GM18526 (cell line): ENCODE data around the gene ST6GALNAC5.

Experiments
- POLR2A ChIP-seq: IDR thresholded peaks from 3 replicates; pipeline ENCODE4 v1.6.1; 2011; ENCODE audit not compliant: insufficient read length; ENCODE audit errors: extremely low read depth

The ST6GALNAC5 gene

GRCh38 chr1:77047575-77047974, 180.3 kb downstream of the ST6GALNAC5 start:
- TF ChIP-seq POLR2A, result no peak

GRCh38 chr1:77047978-77048614, 180.8 kb downstream of the ST6GALNAC5 start:
- TF ChIP-seq POLR2A, result no peak

- no peak for TF ChIP-seq POLR2A
Observed at GRCh38 chr1:77048615-77049005, 181.3 kb downstream of the ST6GALNAC5 start.

DNA sequence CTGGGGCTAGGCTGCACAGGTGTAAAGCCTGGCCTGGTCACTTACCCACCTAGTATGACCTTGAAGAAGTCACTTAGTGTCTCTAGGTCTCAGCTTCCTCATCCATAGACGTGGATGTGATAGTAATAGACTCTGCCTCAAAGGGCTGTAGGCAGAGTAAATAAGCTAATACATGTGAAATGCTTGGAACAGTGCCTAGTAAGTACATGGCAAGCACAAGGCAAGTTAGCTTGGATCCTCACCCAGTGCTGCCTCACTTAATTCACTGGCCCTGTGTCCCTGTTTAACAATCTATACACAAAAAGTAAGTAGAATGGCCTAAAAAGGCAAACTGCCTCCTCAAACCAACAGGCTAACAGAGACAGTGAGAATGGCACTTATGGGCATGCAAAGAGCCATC, 184.1 kb downstream of the ST6GALNAC5 start:
- no peak for TF ChIP-seq POLR2A

GRCh38 chr1:77056525-77056924, 189.2 kb downstream of the ST6GALNAC5 start:
- TF ChIP-seq POLR2A, result no peak

- TF ChIP-seq POLR2A, result no peak
Observed at GRCh38 chr1:77057994-77058585, 190.8 kb downstream of the ST6GALNAC5 start.

DNA sequence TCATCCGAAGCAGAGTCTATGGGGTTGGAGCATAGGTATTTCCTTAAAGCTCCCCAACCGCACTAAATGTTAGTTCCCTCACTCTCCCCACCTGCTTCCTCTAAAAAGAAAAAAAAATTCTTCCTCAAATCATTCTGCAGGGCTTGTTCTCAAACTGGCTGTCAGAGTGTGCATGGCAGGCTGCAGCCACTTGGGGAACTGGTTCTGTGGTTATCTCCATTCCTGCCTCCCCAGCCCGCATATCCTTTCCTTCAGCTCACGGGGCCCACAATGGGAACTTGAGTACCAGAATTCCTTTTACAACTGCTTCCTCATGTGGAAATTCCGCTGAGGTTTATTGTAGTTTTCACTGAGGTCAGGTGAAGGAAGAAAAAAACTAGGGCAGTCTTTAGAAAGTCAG, 192.7 kb downstream of the ST6GALNAC5 start:
- TF ChIP-seq POLR2A, result no peak

GRCh38 chr1:77061162-77061561, 193.9 kb downstream of the ST6GALNAC5 start:
- TF ChIP-seq POLR2A, result no peak

DNA sequence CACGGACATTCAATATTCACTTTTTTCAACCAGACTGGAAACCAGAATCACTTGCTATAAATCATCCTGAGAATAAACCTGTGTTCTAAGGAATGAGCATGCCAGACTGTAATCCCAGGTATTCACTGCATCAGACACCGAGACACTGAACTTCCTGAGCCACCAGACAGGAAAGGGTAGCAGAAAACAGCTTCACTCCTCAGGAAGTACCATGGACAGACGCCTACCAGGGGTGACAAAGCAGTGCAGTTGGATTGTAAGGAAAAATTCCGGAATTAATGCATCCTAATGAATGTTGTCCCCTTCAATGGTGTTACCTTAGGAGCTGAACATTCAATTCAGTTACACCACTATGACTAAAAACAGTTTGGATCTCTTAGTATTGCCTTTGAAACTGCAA, 195.8 kb downstream of the ST6GALNAC5 start:
- no peak for TF ChIP-seq POLR2A

GRCh38 chr1:77064246-77064645, 197.0 kb downstream of the ST6GALNAC5 start:
- no peak for TF ChIP-seq POLR2A

- TF ChIP-seq POLR2A, result no peak
Observed at GRCh38 chr1:77065693-77066342, 198.5 kb downstream of the ST6GALNAC5 start.

- no peak for TF ChIP-seq POLR2A
Observed at GRCh38 chr1:77068013-77068412, 200.7 kb downstream of the ST6GALNAC5 start.

- TF ChIP-seq POLR2A, result no peak
Observed at GRCh38 chr1:77076759-77077158, 209.5 kb downstream of the ST6GALNAC5 start.

DNA sequence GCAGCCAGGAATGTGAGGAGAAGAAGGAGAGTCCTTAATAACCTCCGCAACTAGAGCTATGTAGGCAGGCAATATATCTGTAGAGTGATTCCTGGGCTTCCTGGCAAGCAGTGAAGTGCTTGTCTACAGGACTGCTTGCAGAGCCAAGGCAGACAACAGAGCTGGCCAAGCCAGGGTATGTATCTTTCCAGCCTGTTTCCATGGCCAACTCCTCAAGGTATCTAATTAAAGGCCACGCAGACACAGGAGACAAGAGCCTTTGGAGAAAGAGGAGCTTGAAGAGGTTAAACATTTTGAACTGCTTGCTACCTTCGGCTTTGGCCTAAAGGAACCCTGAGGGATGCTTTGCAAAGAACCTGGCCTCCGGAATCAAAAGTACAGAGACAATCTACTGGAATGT, 214.6 kb downstream of the ST6GALNAC5 start:
- no peak for TF ChIP-seq POLR2A

DNA sequence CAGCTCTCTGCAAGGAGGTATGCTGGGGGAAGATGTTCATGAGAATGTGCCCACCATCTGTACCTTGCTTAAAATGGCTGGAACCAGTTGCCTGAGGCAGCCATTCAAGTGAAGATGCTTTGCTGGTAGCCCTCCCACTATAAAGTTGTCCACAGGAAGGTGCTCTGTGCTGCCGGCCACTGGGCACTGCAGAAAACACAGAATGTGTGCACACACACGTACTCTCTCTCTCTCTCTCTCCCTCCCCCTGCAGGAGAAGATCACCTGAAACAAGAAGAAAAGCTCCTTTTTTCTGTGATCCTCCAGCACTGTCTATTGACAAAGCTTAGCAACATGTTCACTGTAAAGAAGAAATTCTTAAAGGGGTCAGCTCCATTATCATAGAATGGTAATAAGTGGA, 217.2 kb downstream of the ST6GALNAC5 start:
- no peak for TF ChIP-seq POLR2A

DNA sequence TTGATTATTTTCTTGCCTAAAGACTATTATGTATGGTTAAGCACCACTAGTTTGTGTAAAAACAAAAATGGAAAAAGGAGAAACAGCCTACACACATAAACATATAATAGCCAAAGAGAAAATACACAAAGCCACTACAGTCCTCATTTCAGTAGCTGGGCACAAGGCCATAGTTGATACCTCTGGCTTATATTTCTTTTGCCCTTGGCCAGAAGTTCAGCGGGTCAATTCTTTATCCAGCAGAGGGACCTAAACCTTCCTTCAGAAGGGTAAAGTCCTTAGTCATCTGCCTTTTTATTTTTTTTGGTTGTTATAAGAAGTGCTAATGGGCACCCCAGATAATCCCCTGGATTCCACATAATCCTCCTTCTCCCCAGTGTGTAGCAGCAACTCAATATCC, 217.8 kb downstream of the ST6GALNAC5 start:
- TF ChIP-seq POLR2A, result no peak

GRCh38 chr1:77089756-77090155, 222.5 kb downstream of the ST6GALNAC5 start:
- TF ChIP-seq POLR2A, result no peak
